Cardiac septum (tissue), 1 donor: Measurements from ENCODE around the gene KIRREL3. TPM values are rescaled to one million over a fixed set of nuclear protein-coding genes. Genes with fewer than 3 reads are reported as not detected.

Experiments used
- DNase-seq: peaks from one replicate; pipeline ENCODE4 v3.0.0-alpha.2; 2020; ENCODE audit warnings: low spot score
- intact Hi-C: fragments of 100-400 bp; cut with DNase I; formaldehyde crosslinking; loops from one replicate; pipeline ENCODE4 v1.14.0; 2022
- total RNA-seq: library from RNA; stranded (reverse); fragmentation: NEBNext Ultra II Directional; extraction: Animal tissue kit (Norgen Biotek cat#: 25700); gene quantifications from one replicate; pipeline ENCODE4 v1.2.1, GENCODE V29; 2021
- donor health status: DM: no; HTN: no; CAD: no.

Gene KIRREL3
- total RNA-seq, 1 donor from 2014 or later, result 0.30 TPM

DNA sequence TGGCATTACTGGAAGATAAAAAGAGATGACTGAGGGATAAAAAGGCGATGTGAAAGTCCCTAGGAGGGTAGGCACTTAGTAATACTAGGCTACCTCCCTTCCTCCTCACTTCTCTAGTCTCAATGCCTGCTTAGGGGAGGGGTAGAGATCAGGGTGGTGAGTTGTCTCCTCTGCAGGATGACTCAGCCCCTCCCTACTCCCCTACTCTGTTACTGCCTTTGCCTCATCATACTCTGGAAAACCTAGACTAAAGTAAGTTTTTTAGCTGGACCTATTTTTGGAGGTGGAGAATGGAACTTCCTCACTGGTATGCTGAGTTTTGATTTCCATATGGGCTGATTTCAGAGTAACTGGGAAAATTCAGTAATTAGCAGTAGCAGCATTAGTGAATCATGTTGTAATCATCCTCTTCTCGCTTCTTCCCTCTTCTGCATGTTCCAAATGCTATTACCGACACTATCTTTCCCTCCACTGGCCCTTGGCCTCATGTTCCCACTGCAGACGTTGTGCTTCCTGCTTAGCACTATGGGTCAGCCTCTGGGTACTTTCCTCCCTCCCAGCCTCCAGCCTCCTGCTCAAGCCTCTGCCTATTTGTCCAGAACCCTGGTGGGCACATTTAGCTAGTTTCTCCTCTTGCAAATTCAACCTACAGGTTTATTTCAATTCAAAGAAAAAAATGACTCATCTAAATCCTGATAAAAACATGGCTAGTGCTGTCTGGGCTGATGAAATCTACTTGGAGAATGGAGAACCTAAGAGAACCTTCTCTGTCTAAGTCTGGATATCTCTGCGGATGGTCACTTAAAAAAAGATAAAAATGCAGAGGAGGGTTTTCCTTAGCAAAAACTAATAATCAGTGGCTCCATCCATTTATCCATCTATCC, 363.4 kb downstream of the KIRREL3 start:
- intact Hi-C loops, result no loop called here
- no peak for DNase-seq

DNA sequence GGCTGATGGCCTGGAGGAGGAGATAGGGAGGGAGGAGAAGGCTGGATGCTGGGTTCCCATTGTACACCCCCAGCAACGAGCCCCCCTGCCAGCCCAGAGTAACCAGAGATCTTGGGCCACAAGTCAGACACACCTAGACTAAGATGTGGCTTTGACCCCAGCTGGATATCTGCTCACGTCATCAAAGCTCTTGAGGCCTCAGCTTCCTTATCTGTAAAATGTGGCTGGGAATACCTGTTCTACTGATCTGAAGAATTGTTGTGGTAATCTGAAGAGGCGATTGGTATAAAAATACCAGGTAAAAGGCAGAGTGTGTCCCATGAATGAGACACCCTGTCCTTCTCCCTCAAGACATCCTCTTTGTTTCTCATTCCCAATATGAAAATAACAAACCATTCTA, 365.1 kb downstream of the KIRREL3 start:
- intact Hi-C loops, result no loop called here
- DNase-seq, result no peak

DNA sequence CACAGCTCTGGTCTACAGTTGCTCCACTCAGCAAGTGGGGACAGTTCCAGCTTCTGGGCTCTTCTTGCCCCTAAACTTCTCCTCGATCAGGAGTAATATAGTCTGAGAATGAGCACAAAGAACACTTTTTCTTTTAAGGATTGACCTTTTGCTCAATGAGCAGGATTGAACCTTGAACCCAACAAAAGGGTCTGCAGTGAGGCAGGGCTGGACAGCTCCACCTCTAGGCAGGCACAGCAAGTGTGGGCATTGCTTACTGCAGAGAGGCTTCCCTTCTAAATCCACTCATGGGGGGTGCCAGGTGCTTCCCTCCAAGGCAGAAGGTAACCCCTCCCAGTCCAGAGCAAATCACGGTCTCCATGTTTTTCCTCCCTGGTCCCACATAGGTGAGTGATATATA, 365.6 kb downstream of the KIRREL3 start:
- no peak for DNase-seq
- intact Hi-C loops, result no loop called here

DNA sequence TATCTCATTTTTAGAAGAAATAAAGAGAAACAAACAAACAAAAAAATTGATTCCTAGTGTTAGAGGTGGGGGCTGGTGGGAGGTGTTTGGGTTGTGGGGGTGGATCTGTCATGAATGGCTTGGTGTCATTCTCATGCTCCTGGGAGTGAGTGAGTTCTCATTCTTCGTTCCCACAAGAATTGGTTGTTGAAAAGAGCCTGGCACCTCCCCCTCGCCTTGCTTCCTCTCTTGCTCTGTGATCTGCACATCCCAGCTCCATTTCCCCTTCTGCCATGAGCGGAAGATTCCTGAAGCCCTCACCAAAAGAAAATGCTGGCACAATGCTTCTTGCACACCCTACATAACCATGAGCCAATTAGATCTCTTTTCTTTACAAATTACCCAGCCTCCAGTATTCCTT, 367.2 kb downstream of the KIRREL3 start:
- intact Hi-C loops, result no loop called here
- DNase-seq, result no peak

DNA sequence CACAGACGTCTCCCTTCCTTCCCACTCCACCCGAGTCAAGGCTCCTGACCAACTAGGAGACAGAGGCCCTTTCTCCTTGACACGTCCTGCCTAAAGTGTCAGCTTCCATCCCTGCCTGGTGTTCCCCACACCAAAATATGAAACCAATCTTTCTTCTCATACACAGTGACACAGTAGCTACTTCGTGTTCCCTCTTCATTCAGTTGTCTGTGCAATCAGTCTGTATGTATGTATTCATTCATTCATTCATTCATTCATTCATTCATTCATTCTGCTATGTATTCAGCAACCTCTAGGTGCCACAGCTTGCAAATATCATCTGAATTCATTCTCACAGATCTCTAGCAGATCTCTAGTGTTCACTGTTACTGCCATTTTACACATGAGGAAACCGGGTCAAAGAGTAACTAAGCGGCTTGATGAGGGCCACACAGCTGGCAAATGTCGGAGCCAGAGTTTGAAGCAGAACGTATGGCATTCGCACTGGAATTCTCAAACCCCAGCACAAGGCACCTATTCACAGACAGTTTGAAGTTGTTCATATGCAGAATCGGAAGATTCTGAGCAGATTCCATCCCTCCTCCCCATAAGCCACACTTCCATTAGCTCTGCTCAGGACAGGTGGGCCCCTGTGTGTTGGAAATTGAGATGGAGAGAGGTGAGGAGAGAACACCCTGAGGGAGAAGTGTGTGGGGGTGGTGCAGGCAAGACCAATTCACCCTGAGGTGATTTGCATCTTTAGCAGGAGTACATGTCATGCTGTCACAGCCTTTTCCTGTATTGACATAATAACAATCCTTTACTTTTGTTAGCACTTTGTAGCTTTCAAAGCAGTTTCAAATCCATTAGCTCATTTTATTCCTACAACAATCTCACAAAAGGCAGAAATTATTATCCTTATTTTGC, 369.4 kb downstream of the KIRREL3 start:
- no peak for DNase-seq
- intact Hi-C loops, result no loop called here

DNA sequence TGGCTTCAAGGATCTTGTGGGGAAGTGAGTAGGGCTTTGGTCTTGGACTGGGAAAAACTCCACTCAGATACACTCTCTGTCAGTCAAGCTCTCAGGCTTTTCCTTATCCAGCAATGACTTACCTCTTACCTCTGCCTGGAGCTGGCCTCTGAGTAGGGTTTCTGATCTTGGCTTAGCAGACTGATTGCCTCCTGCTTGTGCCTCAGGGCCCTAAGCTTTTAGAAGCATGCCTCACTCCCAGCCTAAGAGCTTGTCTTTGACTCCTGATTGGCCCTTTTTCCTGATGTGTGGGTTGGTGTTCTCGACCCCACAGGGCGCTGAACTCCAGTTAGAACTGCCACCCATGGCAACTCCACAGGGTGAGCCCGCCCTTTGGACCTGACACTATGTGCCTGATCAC, 370.1 kb downstream of the KIRREL3 start:
- no peak for DNase-seq
- intact Hi-C loops, result no loop called here

DNA sequence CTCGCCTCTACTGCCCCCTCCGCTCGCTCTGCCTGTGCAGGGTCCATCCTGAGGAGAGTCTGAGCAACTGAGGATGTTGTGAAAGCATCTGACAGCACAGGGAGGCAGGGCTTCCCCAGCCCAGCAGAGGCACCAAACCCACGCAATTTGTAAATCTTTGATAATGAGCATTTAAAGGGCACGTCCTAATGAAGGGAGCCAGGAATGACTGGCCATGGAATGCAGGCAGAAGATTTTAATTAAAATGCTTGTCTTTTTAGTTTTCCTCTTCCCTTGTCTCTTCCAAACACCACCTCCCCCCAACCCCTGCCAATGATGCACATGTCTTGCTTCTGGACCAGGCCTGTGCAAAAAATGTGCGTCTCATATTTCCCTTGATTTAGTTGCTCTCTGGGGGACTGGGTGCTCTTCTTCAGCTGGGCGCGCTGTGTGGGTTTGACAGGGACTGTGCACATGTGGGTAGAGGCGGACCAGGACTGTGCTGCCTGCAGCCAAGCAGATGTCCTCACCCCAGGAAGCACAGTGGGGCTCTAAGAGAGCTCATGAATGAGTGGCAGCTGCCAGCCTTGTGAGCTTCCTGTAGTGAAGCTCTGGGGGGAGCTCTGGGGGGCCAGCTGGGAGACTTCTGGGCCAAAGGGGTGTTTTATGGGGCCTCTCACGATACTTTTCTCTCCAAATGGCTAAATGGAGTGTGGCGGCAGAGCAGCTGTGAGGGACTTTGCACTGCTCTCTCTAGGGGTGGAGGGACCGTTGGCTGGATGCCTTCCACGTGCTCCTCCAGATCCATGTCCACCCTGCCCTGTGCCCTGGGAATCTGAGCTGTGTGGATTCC, 371.6 kb downstream of the KIRREL3 start:
- no peak for DNase-seq
- intact Hi-C loops, result no loop called here

DNA sequence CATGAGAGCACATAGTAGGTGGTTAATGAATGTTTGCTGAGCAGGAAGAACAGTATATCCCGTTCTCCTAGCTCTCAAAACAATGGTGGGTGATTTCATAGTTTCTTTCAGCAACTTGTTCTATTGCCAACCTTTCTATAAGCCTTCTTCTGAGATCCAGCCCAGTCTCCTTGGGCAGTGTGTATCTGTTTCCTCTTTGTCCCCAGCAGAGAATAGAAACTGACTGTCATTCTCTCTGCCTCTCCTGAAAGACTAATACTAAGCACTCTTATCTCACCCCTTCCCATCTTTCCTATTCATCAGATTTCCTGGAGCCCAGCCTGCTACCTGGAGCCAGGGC, 372.1 kb downstream of the KIRREL3 start:
- intact Hi-C loops, result no loop called here

DNA sequence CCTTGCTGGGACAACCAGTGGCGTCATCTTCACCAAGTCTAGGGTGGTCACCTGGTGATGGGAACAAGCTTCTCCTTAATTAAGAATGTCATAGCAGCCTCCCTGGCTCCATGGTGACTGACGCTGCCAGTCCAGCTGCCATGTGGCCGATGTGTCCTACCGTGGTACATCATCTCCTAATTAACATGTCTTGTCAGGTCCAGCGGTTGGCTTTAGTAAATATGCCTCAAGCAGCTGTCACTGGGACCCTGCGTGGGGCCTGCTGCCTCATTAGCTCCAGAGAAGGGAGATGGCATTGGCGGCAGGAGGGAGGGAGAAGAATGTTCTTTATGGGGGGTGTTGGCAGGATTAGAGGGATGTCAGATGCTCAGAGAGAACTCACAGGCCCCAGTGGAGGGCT, 373.1 kb downstream of the KIRREL3 start:
- intact Hi-C loops, result no loop called here

More for the DNA sequence above, 372.1 kb downstream of the KIRREL3 start:
- no peak for DNase-seq

DNA sequence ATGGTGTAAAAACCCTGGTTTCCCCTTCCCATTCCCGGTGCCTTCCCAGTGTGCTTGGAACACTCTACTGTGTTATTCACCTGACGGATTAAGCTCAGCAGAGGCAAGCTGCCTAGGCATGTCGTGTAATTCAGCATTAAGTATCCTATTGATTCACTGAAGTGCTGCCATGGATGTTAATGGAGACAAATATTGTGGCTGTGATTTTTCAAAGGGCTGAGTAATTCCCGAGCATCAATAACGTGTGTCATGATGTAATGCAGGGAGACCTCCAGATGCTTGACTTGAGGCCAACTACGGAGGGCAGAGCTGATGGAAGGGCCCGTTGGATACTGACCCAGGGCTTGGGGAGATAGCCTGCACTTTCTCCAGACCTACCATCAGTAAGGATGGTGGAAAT, 376.1 kb downstream of the KIRREL3 start:
- intact Hi-C loops, result no loop called here

More for the DNA sequence above, 373.1 kb downstream of the KIRREL3 start:
- DNase-seq, result no peak

DNA sequence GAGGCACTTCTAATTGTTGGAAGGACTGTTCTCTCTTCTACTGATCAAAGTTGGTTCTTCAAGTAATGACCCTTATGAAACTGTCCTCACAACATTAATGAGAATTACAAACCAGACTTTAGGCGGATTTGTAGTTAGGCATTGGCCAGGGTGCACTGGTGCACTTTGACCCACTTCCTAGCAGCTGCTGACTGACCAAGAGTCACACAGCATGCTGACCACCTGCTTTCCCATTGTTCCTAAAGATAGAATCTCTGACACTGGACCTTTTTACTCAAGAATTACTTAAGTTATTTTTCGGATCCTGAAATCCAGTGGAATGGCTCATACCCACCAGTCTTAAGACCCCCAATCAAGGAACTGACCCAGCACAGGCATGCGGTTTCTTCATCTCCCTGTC, 381.1 kb downstream of the KIRREL3 start:
- intact Hi-C loops, result no loop called here
- DNase-seq, result no peak

More for the DNA sequence above, 376.1 kb downstream of the KIRREL3 start:
- DNase-seq, result no peak

DNA sequence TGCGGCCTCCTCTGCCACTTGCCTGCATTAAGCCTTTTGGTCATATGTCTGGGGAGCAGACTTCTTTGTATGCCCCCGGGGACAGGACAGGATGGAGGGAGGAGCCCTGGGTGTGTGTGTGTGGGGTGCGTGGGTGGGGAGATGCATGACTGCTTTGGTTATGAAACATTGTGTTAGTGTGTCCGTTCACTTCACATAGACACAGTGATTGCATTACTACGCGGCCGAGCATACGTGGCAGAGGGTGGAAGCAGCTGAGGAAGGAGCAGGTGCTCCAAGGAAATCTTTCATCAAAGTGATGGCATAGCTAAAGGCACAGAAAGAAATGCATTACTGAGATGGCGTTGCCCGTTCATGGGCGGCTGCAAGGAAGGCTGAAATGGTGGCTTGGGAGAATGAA, 384.7 kb downstream of the KIRREL3 start:
- no peak for DNase-seq
- intact Hi-C loops, result no loop called here

DNA sequence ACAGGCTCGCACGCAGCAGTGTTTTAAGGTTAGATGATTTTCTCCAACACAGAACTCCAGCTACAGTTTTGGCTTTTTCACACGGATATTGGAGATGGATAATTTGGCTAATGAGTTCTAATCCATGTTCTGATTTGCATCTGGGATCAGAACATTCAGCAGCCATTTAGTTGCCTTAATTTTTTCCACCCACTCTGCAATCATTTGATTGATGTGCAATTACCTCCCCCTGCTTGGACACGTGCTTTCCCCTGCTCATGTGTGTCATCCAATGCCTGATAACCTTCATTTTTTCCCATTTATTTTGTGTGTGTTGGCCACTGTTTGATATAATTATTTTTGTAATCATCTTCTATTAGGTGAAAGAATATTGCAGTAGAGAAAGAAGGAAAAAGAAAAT, 387.3 kb downstream of the KIRREL3 start:
- intact Hi-C loops, result no loop called here
- DNase-seq, result no peak

DNA sequence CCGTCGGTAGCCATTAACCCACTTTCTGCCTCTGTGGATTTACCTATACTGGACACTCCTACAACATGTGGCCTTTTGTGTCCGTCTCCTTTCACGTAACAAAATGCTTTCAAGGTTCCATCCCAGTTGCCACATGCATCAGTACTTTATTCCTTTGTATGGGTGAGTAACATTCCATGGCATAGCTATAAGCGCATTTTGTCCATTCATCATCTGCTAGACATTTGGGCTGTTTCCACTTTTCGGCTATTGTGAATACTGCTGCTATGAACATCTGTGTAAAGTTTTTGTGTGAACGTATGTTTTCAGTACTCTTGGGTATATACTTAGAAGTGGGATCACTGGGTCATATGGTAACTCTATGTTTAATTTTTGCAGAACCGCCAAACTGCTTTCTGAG, 387.9 kb downstream of the KIRREL3 start:
- intact Hi-C loops, result no loop called here
- no peak for DNase-seq

DNA sequence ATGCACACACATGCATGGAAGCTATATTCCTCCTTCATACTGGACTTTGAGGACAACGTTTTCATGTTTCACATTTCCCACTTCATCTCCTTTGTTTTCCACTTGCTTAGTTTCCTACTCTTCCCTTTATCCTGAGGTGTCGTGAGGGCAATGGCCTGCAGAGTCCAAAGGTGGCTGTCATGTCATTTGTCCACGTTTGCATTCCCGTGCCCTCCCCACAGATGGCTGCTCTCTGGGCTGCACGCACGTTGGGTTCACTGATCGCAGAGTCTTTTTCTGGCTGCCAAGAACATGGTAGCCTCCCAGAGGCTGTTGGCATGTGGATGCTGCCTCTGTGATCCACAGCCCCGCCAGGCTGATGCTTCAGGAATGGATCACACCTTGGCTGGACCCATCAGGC, 389.1 kb downstream of the KIRREL3 start:
- intact Hi-C loops, result no loop called here
- DNase-seq, result no peak

DNA sequence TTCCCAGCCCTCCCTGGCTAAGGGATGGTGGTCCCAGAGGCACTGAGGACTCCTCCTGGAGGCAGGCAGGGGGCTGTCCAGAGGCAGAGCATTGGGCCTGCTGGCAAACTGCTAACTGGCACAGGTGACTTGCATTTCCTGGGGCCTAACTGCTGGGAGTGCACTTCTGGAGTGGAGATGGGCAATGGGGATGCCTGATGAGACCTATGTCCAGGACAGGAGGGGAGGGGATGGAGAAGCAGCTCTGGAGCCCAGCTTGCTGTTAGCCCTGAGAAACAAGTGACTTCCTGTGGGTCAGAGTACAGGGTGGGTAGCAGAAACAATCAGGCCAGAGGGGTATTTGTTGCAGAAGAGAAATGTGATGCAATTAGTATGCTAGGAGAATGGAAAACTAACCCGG, 391.9 kb downstream of the KIRREL3 start:
- intact Hi-C loops, result loop anchor here (5.0 kb wide), 2 partner anchors 379 to 739 kb away; no protein-coding TSS in a partner anchor
- DNase-seq, result no peak

DNA sequence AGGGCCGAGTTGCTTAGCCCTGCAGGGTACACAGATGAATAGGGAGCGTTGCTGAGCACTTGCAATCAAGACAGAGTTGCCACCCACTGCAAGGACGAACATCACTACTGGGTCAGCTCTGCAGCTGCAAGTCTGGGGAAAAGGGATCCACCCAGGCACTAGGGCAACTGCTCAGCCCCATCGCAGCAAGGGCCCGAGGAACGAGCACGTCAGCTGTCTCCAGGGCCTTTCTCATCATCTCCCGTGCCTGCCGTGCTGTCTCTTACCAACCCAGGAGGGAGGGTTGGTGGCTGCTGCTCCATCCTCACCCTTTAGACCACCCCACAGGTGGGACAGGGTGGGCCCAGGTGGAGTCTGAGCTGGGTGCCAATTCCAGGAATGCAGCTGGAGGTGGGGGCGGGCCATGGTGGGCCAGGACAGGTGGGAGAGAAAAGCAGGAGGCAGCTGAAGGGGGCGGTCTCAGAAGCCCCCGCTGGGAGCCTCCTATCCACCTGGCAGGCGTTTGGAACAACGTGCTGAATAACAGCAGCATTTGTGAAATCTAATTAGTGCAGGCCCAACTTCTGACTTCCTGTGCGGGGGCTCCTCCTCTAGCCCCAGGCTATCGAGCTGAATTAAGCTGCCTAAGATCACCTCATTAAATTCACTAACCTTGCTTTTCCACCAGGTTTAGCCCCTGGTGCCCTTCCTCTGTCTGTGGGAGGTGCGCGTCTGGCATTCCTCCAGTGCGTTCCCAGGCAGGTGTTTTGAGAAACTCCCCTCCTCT, 392.6 kb downstream of the KIRREL3 start:
- intact Hi-C loops, result loop anchor here (5.0 kb wide), 2 partner anchors 379 to 739 kb away; no protein-coding TSS in a partner anchor

DNA sequence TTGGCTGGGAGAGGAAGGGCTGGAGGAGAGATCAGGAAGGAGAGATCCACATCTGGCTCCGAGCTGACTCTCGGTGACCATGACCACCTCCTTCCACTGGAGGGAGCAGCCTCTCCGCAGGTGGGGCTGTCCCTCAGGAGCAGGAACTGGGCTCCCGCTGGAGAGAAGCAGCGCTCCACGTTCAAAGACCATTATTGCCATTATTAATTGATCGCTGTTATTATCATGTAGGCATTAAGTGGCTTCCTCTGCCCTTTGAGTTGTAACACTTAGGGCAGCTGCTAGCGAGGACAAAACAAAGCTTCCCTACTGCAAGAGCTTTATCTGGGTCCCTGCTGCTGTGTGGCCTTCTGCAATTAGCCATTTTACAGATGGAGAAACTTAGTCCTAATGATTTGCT, 393.2 kb downstream of the KIRREL3 start:
- intact Hi-C loops, result loop anchor here (5.0 kb wide), 2 partner anchors 380 to 740 kb away; no protein-coding TSS in a partner anchor

More for the DNA sequence above, 392.6 kb downstream of the KIRREL3 start:
- DNase-seq, result no peak

DNA sequence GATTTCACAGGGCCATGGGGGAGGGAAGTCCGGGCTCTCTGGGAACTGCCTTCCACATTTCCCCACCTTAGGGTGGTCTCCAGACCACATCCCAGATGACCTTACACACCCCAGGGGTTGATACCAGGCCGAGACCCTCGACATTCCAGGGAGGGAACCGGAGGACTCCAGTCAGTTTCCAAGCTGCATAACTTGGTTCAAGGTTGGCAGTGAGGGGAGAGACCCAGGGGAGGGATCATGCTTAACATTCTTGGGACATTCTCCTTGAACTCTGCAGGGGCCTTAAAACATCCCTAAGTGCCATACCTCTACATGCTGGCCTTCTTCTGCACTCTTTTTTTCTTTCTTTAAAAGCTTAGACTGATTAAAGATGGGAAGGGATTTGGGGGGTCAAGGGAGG, 394.1 kb downstream of the KIRREL3 start:
- intact Hi-C loops, result loop anchor here (5.0 kb wide), 2 partner anchors 381 to 741 kb away; no protein-coding TSS in a partner anchor
- no peak for DNase-seq

More for the DNA sequence above, 393.2 kb downstream of the KIRREL3 start:
- no peak for DNase-seq
